ENCODE results near the gene CHPF.
A peak's percentile ranks its signal among the peaks of the same experiment; 100 is the strongest.

CHPF gene

GRCh38 chr2:219575566-219576504 is 32.2 kb upstream of the CHPF start:
- no peak for TF ChIP-seq Cebpa-rat (IDR thresholded peaks at IDR 0.05)
- no peaks in the 10 kb centered on the region for H3K9me3 ChIP-seq (replicated peaks in 1 of 11)
- no peak overlapping the region for H3K4me2 ChIP-seq
- no peaks in the 10 kb centered on the region for H3K36me3 ChIP-seq
- H3K27me3 ChIP-seq: peaks cover 0 to 1% (median 0%) of the 10 kb centered on the region in 11 experiments; a peak in 2 of 22 replicates
- H3K27ac ChIP-seq: no peak overlapping the region
- H3K9ac ChIP-seq: no peak overlapping the region
- H4K20me1 ChIP-seq: no peaks in the 10 kb centered on the region
- H3K4me1 ChIP-seq: peaks cover 0 to 13% (median 7%) of the 10 kb centered on the region in 10 experiments; a peak in 14 of 20 replicates
- H3K4me3 ChIP-seq: no peak overlapping the region

GRCh38 chr2:219574484-219575311 is 31.1 kb upstream of the CHPF start:
- Histone ChIP-seq H3K9me3 (replicated peaks in 1 of 11) (no peaks in the 10 kb centered on the region), H3K27me3 (peaks cover 0 to 12% (median 0%) of the 10 kb centered on the region in 11 experiments; a peak in 5 of 22 replicates), H3K27ac (no peak overlapping the region), H3K4me2 (no peak overlapping the region), H3K9ac (no peak overlapping the region), H3K36me3 (no peaks in the 10 kb centered on the region), H3K4me3 (no peak overlapping the region), H3K4me1 (peaks cover 8 to 23% (median 17%) of the 10 kb centered on the region in 10 experiments; a peak in 19 of 20 replicates), H4K20me1 (peaks cover 0 to 9% (median 7%) of the 10 kb centered on the region in 11 experiments; a peak in 13 of 22 replicates)
- TF ChIP-seq Cebpa-rat (IDR thresholded peaks at IDR 0.05): no peak

GRCh38 chr2:219573166-219573565 is 29.6 kb upstream of the CHPF start:
- H3K4me3 ChIP-seq: no peak overlapping the region
- TF ChIP-seq Cebpa-rat (IDR thresholded peaks at IDR 0.05): no peak
- peaks cover 11 to 37% (median 28%) of the 10 kb centered on the region in 10 experiments; a peak in 19 of 20 replicates for H3K4me1 ChIP-seq
- H3K36me3 ChIP-seq: peaks cover 0 to 3% (median 0%) of the 10 kb centered on the region in 11 experiments; a peak in 2 of 22 replicates
- H4K20me1 ChIP-seq: peaks cover 0 to 23% (median 16%) of the 10 kb centered on the region in 11 experiments; a peak in 15 of 22 replicates
- no peak overlapping the region for H3K27ac ChIP-seq
- no peak overlapping the region for H3K4me2 ChIP-seq
- H3K9ac ChIP-seq: no peak overlapping the region
- H3K27me3 ChIP-seq: peaks cover 0 to 13% (median 0%) of the 10 kb centered on the region in 11 experiments; a peak in 5 of 22 replicates
- H3K9me3 ChIP-seq (replicated peaks in 1 of 11): no peaks in the 10 kb centered on the region

GRCh38 chr2:219572237-219573001 is 28.8 kb upstream of the CHPF start, which contains the start of gene INHA:
TSS of gene INHA (plus strand) at chr2:219572310. CDS start at chr2:219572375, 65 bp downstream.
- no peak for TF ChIP-seq Cebpa-rat (IDR thresholded peaks at IDR 0.05)
- Histone ChIP-seq H3K4me2 (peak within 1 kb of the TSS; percentile 90 to 99 (median 96)), H3K9me3 (replicated peaks in 1 of 11) (no peaks in the 10 kb centered on the region), H3K4me1 (peaks cover 11 to 37% (median 28%) of the 10 kb centered on the region in 10 experiments; a peak in 19 of 20 replicates), H3K27ac (peak within 1 kb of the TSS; percentile 71 to 89 (median 81)), H4K20me1 (peaks cover 0 to 30% (median 18%) of the 10 kb centered on the region in 11 experiments; a peak in 15 of 22 replicates), H3K9ac (peak within 1 kb of the TSS; percentile 82 to 97 (median 87)), H3K36me3 (peaks cover 0 to 10% (median 4%) of the 10 kb centered on the region in 11 experiments; a peak in 7 of 22 replicates), H3K4me3 (peak within 1 kb of the TSS; percentile 72 to 89 (median 81)), H3K27me3 (peaks cover 0 to 13% (median 0%) of the 10 kb centered on the region in 11 experiments; a peak in 5 of 22 replicates)

- Histone ChIP-seq H3K9ac (peak within 1 kb of the TSS; percentile 82 to 97 (median 87)), H3K36me3 (peaks cover 0 to 17% (median 11%) of the 10 kb centered on the region in 11 experiments; a peak in 11 of 22 replicates), H3K9me3 (replicated peaks in 1 of 11) (no peaks in the 10 kb centered on the region), H3K27me3 (peaks cover 0 to 13% (median 0%) of the 10 kb centered on the region in 11 experiments; a peak in 5 of 22 replicates), H3K27ac (peak within 1 kb of the TSS; percentile 71 to 89 (median 81)), H3K4me1 (peaks cover 11 to 41% (median 32%) of the 10 kb centered on the region in 10 experiments; a peak in 19 of 20 replicates), H4K20me1 (peaks cover 0 to 39% (median 23%) of the 10 kb centered on the region in 11 experiments; a peak in 15 of 22 replicates), H3K4me3 (peak within 1 kb of the TSS; percentile 72 to 89 (median 81)), H3K4me2 (peak within 1 kb of the TSS; percentile 90 to 99 (median 96))
- no peak for TF ChIP-seq Cebpa-rat (IDR thresholded peaks at IDR 0.05)
Measured at GRCh38 chr2:219571311-219572236, 28.0 kb upstream of the CHPF start, which contains the start of gene OBSL1. TSS of gene OBSL1 (minus strand) at chr2:219571539. CDS start at chr2:219571232, 307 bp downstream.

- Histone ChIP-seq H3K9ac (peak overlapping the region; percentile 82 to 97 (median 87)), H3K4me3 (peak overlapping the region; percentile 72 to 89 (median 81)), H3K4me2 (peak overlapping the region; percentile 90 to 99 (median 96)), H3K27me3 (peaks cover 0 to 13% (median 0%) of the 10 kb centered on the region in 11 experiments; a peak in 5 of 22 replicates), H3K9me3 (replicated peaks in 1 of 11) (no peaks in the 10 kb centered on the region), H3K36me3 (peaks cover 0 to 23% (median 14%) of the 10 kb centered on the region in 11 experiments; a peak in 12 of 22 replicates), H4K20me1 (peaks cover 0 to 44% (median 23%) of the 10 kb centered on the region in 11 experiments; a peak in 15 of 22 replicates), H3K27ac (peak overlapping the region; percentile 71 to 89 (median 81)), H3K4me1 (peaks cover 11 to 47% (median 37%) of the 10 kb centered on the region in 10 experiments; a peak in 19 of 20 replicates)
- TF ChIP-seq Cebpa-rat (IDR thresholded peaks at IDR 0.05): no peak
Measured at GRCh38 chr2:219570924-219571310, 27.3 kb upstream of the CHPF start.
